IPS-20b (cell line): ENCODE data around the gene CDK6.

Source experiments
- H3K27ac ChIP-seq: one replicate; pipeline ENCODE4 v1.5.1; 2013; ENCODE audit warnings: low read length
- H3K27me3 ChIP-seq: 2 replicates; pipeline ENCODE4 v1.6.1; 2013; ENCODE audit warnings: mild to moderate bottlenecking, low read length, inconsistent platforms; ENCODE audit not compliant: insufficient read depth
- H3K36me3 ChIP-seq: 2 replicates; pipeline ENCODE4 v1.6.1; 2013; ENCODE audit warnings: low read depth, mild to moderate bottlenecking, inconsistent platforms, low read length, moderate library complexity; ENCODE audit not compliant: insufficient read depth
- H3K4me1 ChIP-seq: 2 replicates; pipeline ENCODE4 v1.6.1; 2013; ENCODE audit warnings: mild to moderate bottlenecking, control low read depth, inconsistent platforms, low read length, moderate library complexity; ENCODE audit not compliant: insufficient read depth
- H3K4me3 ChIP-seq: 2 replicates; pipeline ENCODE4 v1.5.1; 2013; ENCODE audit warnings: mild to moderate bottlenecking, low read length, inconsistent platforms
- H3K9ac ChIP-seq: 2 replicates; pipeline ENCODE4 v1.6.1; 2013; ENCODE audit warnings: low read depth, mild to moderate bottlenecking, inconsistent platforms, low read length, moderate library complexity
- H3K9me3 ChIP-seq: 2 replicates; pipeline ENCODE4 v1.6.1; 2013; ENCODE audit warnings: mild to moderate bottlenecking, low read depth, low read length, inconsistent platforms; ENCODE audit not compliant: insufficient read depth

The CDK6 gene

GRCh38 chr7:92697414-92697813 is 139.0 kb downstream of the CDK6 start:
- no peak overlapping the region for H3K4me3 ChIP-seq
- H3K36me3 ChIP-seq: no peaks in the 10 kb centered on the region
- no peak overlapping the region for H3K9ac ChIP-seq
- H3K27me3 ChIP-seq: no peaks in the 10 kb centered on the region
- no peaks in the 10 kb centered on the region for H3K9me3 ChIP-seq
- H3K4me1 ChIP-seq: peaks cover 17% of the 10 kb centered on the region
- H3K27ac ChIP-seq: no peak overlapping the region

DNA sequence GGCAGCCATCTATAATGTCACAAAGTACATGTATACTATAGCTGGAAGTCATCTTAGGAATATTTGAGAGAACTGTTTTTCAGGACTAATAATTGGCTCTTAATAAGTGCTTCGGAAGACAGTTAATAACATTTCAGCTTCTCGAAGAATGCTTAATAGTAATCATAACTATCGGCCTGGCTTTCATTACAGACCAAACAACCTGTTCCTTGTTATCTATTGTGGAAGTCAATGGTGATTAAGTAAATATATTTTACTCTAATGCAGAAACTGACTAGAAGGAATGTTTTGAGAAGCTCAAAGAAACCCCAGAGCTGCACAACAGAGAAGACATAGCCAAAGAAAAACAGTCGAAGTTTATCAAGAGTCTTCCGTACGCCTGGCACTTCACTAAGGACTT is 139.4 kb downstream of the CDK6 start:
- no peaks in the 10 kb centered on the region for H3K36me3 ChIP-seq
- H3K9ac ChIP-seq: no peak overlapping the region
- H3K4me1 ChIP-seq: peaks cover 17% of the 10 kb centered on the region
- no peak overlapping the region for H3K27ac ChIP-seq
- no peak overlapping the region for H3K4me3 ChIP-seq
- no peaks in the 10 kb centered on the region for H3K27me3 ChIP-seq
- no peaks in the 10 kb centered on the region for H3K9me3 ChIP-seq

- Histone ChIP-seq H3K4me3 (peak overlapping the region; percentile 63; the same call in 1 of the 2 replicates), H3K27me3 (no peaks in the 10 kb centered on the region), H3K4me1 (peaks cover 17% of the 10 kb centered on the region), H3K9me3 (no peaks in the 10 kb centered on the region), H3K9ac (no peak overlapping the region; the same call in 1 of the 2 replicates), H3K27ac (no peak overlapping the region), H3K36me3 (no peaks in the 10 kb centered on the region)
These were observed 139.8 kb downstream of the CDK6 start for GRCh38 chr7:92696584-92696983.

DNA sequence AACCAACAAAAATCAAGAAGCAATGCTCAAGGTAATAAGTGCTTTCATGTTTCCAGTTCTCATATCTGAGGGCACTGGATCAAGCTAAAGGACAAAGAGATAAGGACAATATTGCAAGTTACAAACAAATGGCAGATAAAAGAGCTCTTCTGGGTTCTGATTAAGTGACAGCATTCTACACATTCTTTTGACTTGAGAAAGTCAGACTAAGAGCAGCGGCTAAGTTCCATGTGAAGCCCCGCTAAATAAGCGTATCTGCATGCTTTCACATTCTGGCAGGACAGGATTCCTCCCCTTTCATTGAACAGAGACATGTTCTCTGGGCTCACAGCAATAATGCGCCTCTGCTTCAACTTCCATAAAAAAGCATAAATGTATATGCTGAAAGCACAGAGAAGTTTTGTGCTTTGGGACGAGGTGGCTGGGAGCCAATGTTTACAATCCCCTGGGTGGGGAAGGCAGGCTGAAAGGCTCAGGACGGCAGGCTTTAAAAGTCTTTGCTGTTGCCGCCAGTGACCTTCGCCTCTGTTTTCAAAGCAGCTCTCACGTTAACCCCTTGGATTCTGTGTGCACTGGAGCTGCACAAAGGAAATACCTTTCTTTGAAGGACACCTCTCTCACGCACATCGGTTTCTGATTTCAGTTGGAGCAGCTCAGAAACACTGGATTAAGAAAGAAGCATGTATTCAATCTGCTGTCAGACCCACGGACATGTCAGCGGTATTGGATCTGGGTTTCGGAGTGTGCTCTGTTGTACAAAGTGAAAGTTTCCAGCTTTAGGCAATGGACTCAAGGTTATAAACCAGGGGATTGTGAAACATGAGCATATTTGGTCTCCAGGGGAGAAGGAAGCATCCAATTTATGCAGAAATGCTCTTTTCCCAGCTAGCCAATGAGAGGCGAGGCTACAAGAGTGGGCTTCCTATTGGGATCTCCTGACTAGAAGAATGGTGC is 140.8 kb downstream of the CDK6 start:
- Histone ChIP-seq H3K9me3 (no peaks in the 10 kb centered on the region), H3K9ac (peak overlapping the region; percentile 33; the same call in 1 of the 2 replicates), H3K4me3 (peak overlapping the region; percentile 63), H3K27ac (no peak overlapping the region), H3K4me1 (peaks cover 17% of the 10 kb centered on the region), H3K27me3 (no peaks in the 10 kb centered on the region), H3K36me3 (no peaks in the 10 kb centered on the region)

DNA sequence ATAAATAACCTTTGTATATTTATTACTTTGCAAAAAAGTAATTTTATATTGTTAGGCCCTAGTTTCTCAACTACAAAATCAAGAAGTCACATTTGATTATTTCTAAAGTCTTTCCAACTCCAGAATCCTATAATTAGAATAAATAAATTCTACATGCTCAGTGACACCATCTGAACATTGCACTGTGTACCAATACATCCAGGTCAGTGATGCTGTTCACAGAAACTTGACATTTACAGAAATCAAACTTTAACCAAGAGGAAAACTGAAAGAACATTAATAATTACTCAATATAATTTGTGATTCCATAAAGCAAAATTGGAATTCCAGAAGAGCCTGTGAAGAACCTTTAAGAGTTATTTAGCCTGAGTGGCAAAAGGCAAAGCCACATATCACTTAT is 142.2 kb downstream of the CDK6 start:
- Histone ChIP-seq H3K9ac (no peak overlapping the region), H3K27ac (no peak overlapping the region), H3K4me1 (peaks cover 17% of the 10 kb centered on the region)

GRCh38 chr7:92693519-92693918 is 142.9 kb downstream of the CDK6 start:
- H3K9me3 ChIP-seq: no peaks in the 10 kb centered on the region
- H3K27ac ChIP-seq: no peak overlapping the region
- no peaks in the 10 kb centered on the region for H3K36me3 ChIP-seq
- H3K27me3 ChIP-seq: no peaks in the 10 kb centered on the region
- H3K9ac ChIP-seq: no peak overlapping the region
- H3K4me3 ChIP-seq: no peak overlapping the region
- H3K4me1 ChIP-seq: peaks cover 17% of the 10 kb centered on the region

More for the DNA sequence above, 142.2 kb downstream of the CDK6 start:
- Histone ChIP-seq H3K4me3 (no peak overlapping the region), H3K27me3 (no peaks in the 10 kb centered on the region), H3K9me3 (no peaks in the 10 kb centered on the region), H3K36me3 (no peaks in the 10 kb centered on the region)

DNA sequence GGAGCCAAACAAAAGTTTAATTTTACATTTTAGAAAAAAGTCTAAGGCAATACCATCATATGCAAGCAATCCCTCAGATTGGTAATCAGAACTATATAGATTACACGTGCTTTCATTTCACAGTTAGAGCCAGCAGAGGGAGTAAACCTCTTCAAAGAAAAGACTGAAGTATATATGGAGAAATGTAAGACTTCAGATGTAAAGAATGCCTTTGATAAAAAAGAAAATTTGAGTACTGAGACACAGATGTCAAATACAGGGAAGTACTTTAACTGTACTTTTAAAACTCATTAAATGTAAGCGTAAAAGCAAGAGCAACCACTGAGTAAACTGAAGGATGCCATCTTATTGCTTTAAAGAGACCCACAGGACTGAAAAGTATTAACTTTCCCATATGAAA is 144.8 kb downstream of the CDK6 start:
- H3K9me3 ChIP-seq: no peaks in the 10 kb centered on the region
- no peak overlapping the region for H3K9ac ChIP-seq
- H3K4me1 ChIP-seq: peaks cover 15% of the 10 kb centered on the region
- H3K4me3 ChIP-seq: no peak overlapping the region
- H3K27me3 ChIP-seq: no peaks in the 10 kb centered on the region
- H3K27ac ChIP-seq: no peak overlapping the region
- no peaks in the 10 kb centered on the region for H3K36me3 ChIP-seq

GRCh38 chr7:92685136-92686042 is 151.0 kb downstream of the CDK6 start:
- Histone ChIP-seq H3K4me3 (peak overlapping the region; percentile 4; the same call in 1 of the 2 replicates), H3K9ac (no peak overlapping the region), H3K27ac (no peak overlapping the region), H3K9me3 (no peaks in the 10 kb centered on the region), H3K36me3 (no peaks in the 10 kb centered on the region), H3K4me1 (peaks cover 29% of the 10 kb centered on the region), H3K27me3 (peaks cover 23% of the 10 kb centered on the region; the same call in 1 of the 2 replicates)

DNA sequence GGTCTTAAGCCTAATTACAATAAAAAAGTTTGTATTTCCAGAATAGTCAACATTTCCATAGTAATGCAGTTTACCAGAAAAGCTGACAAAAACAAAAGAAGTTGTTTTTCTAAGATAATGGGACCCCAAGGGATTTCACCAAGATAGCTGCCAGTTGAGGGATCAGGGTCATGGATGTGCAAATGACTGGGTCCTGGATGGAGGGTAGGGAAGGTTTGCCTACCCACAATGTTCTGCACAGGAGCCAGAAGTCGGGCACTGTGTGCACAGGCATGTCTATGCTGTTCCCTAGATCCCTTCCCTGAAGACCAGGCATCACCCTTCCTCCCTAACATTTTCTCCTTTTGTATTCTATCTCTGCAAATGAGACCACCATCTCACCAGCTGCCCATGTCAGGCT is 152.1 kb downstream of the CDK6 start:
- no peak overlapping the region for H3K27ac ChIP-seq
- peak overlapping the region; percentile 36 for H3K4me3 ChIP-seq
- peaks cover 23% of the 10 kb centered on the region; the same call in 1 of the 2 replicates for H3K27me3 ChIP-seq
- H3K9me3 ChIP-seq: no peaks in the 10 kb centered on the region
- H3K4me1 ChIP-seq: peaks cover 29% of the 10 kb centered on the region
- no peaks in the 10 kb centered on the region for H3K36me3 ChIP-seq
- H3K9ac ChIP-seq: no peak overlapping the region

DNA sequence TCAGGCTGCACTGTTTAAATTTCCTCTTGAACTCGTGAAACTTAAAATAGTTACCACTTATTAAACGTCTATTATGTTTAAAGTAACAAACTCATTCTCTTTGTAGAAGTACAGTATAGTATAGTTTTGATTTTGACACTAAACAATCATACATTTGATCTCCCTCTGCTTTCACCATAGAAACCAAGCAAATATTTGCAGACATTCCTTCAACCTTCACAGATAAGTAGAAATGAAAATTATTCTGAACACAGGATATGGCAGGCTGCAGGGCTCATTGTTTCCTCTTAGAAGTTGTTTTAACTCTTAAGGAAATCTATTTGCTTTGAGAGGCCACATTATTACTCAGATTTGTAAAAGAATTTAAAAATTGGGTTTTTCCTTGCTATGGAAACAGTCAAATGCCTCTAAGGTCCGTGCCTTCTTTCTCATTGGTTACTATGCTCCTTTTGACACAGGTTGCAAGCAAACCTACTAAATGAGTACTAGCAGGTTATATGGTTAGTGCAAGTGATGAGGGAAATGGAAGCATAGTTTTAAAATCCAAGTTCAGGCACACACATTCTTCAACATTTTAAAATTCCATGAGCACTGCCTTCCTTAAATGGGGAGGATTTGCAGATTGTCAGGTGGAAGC is 153.4 kb downstream of the CDK6 start:
- no peak overlapping the region for H3K9ac ChIP-seq
- H3K4me1 ChIP-seq: peaks cover 29% of the 10 kb centered on the region
- H3K36me3 ChIP-seq: no peaks in the 10 kb centered on the region
- no peak overlapping the region for H3K4me3 ChIP-seq
- no peaks in the 10 kb centered on the region for H3K9me3 ChIP-seq
- peaks cover 23% of the 10 kb centered on the region; the same call in 1 of the 2 replicates for H3K27me3 ChIP-seq
- H3K27ac ChIP-seq: no peak overlapping the region

- no peak overlapping the region for H3K27ac ChIP-seq
- H3K9ac ChIP-seq: no peak overlapping the region
- H3K4me1 ChIP-seq: peaks cover 29% of the 10 kb centered on the region
- H3K27me3 ChIP-seq: peaks cover 23% of the 10 kb centered on the region; the same call in 1 of the 2 replicates
- no peak overlapping the region for H3K4me3 ChIP-seq
- H3K9me3 ChIP-seq: no peaks in the 10 kb centered on the region
- no peaks in the 10 kb centered on the region for H3K36me3 ChIP-seq
These were observed 154.0 kb downstream of the CDK6 start for GRCh38 chr7:92682330-92682729.
